H1 (cell line): ENCODE results near the gene PLEKHG5. TPM values are rescaled to one million over a fixed set of nuclear protein-coding genes. Genes with fewer than 3 reads are reported as not detected.

Experiments used
- GTF2F1 ChIP-seq: IDR thresholded peaks from 2 replicates; pipeline ENCODE4 v1.6.1; 2012; ENCODE audit warnings: low read depth, low read length, improper control_type of control experiment, borderline replicate concordance
- polyA plus RNA-seq, 7 experiments: library from polyadenylated mRNA; depleted of rRNA in 3 of 7; stranded (reverse) in 5 of 7; unstranded in 2 of 7; fragments of >200 nt in 5 of 7; fragments of 200-250 nt in 2 of 7; gene quantifications; 1 replicate in 5 of 7; 2 replicates in 1 of 7; 4 replicates in 1 of 7; pipeline versions ENCODE4 v1.2.1 to v1.2.3, GENCODE V29; 2011 to 2013; ENCODE audit warnings: missing spikeins in 2 of 7, mixed read lengths in 2 of 7
- total RNA-seq: library from RNA; stranded (reverse); fragmentation: NEBNext Ultra II Directional; extraction: Animal tissue kit (Norgen Biotek cat#: 25700); gene quantifications from 2 replicates; pipeline ENCODE4 v1.2.1, GENCODE V29; 2021

The PLEKHG5 gene
- total and polyA plus RNA-seq, 2 of the 8 experiments (the other 6 are each of a cell fraction or from before 2014, with no cell fraction given): 10.4 to 13.8 TPM

- no peak for TF ChIP-seq GTF2F1
Measured at GRCh38 chr1:6509220-6509918, 17.9 kb upstream of the PLEKHG5 start (continued).
